Adrenal gland (tissue), 12 donors: ENCODE data around the gene SPRED2. TPM values are rescaled to one million over a fixed set of nuclear protein-coding genes. Genes with fewer than 3 reads are reported as not detected.

ENCODE experiments used
- DNase-seq, 7 donors: peaks; one replicate each; pipeline ENCODE4 v3.0.0-alpha.2; 2019 to 2020
- H3K27ac ChIP-seq, 5 donors: fragments of 200-600 bp; sonication (generic) in 4 of 5; 1 replicate in 3 of 5; 2 replicates in 2 of 5; pipeline versions ENCODE4 v1.5.1 to v1.8.0; 2016 to 2020; ENCODE audit warnings: mild to moderate bottlenecking in 1 of 5
- H3K27me3 ChIP-seq: fragments of 200-600 bp; 2 replicates; pipeline ENCODE4 v1.8.0; 2021
- H3K36me3 ChIP-seq, 2 donors: fragments of 200-600 bp; replicated peaks in 1 of 2; 1 replicate in 1 of 2; 2 replicates in 1 of 2; pipeline versions ENCODE4 v1.5.1 to v1.8.0; 2018 to 2022
- H3K4me1 ChIP-seq, 2 donors: fragments of 200-600 bp; replicated peaks in 1 of 2; 1 replicate in 1 of 2; 2 replicates in 1 of 2; pipeline versions ENCODE4 v1.5.1 to v1.8.0; 2018 to 2021
- H3K4me3 ChIP-seq, 4 donors: fragments of 200-600 bp; sonication (generic) in 3 of 4; one replicate each; pipeline ENCODE4 v1.5.1; 2016 to 2018
- H3K9me3 ChIP-seq, 3 donors: fragments of 200-600 bp; sonication (generic) in 1 of 3; replicated peaks in 1 of 3; 1 replicate in 2 of 3; 2 replicates in 1 of 3; pipeline versions ENCODE4 v1.5.1 to v1.8.0; 2016 to 2021
- POLR2A ChIP-seq, 2 donors: fragments of 450-650 bp; IDR thresholded peaks; one replicate each; pipeline ENCODE4 v1.6.1; 2017; ENCODE audit warnings: antibody characterized with exemption in 2 of 2, mild to moderate bottlenecking in 2 of 2, moderate library complexity in 1 of 2
- WGBS, 4 donors: extraction: QIAGEN DNeasy Blood & Tissue Kit in 2 of 4; methylation state at CpG; one replicate each; pipeline versions ENCODE4 v1.1.5 to v1.1.7; 2013 to 2017; 5-methylcytosine and 5-hydroxymethylcytosine counted together
- intact Hi-C, 2 donors: fragments of 100-400 bp; cut with DNase I; formaldehyde crosslinking; loops; one replicate each; pipeline versions ENCODE4 v1.14.1 to v1.15.0; 2022 to 2023
- polyA plus RNA-seq, 3 donors: library from polyadenylated mRNA; stranded (reverse); fragments of 200-250 nt in 2 of 3; fragments of 350-450 nt in 1 of 3; fragmentation: Illumina TruSeq in 1 of 3; extraction: RNeasy Lipid Tissue Mini Kit (QIAGEN cat#74804) in 1 of 3; gene quantifications; one replicate each; pipeline ENCODE4 v1.2.3, GENCODE V29; 2013 to 2014
- total RNA-seq, 9 donors: library from RNA; depleted of rRNA in 4 of 9; stranded (reverse); fragments of >200 nt in 4 of 9; fragments of 120-200 nt in 1 of 9; fragmentation: NEBNext Ultra II Directional in 1 of 9; extraction: Animal tissue kit (Norgen Biotek cat#: 25700) in 1 of 9; gene quantifications; one replicate each; pipeline versions ENCODE4 v1.1.0 to v1.2.4, GENCODE V29; 2013 to 2023
- TF ChIP-seq, protein P1 (sequence below), 6 experiments: fragments of 450-650 bp in 4 of 6; fragments of 200-600 bp in 2 of 6; sonication (generic) in 1 of 6; IDR thresholded peaks; 1 replicate in 5 of 6; 2 replicates in 1 of 6; pipeline versions ENCODE4 v1.5.1 to v1.8.0; 2016 to 2021; ENCODE audit warnings: antibody characterized with exemption in 6 of 6, mild to moderate bottlenecking in 2 of 6, moderate library complexity in 1 of 6
- donor health status: healthy with polysubstance abuse.
- donor health status: Bipolar disorder and iron deficiency.
- donor health status: DM: yes; HTN: yes; CAD: no.
- donor health status: DM: no; HTN: no; CAD: no.
- donor health status: DM: no; HTN: no; CAD: no.
- donor health status: DM: yes; HTN: yes; CAD: no.

SPRED2 gene
- total and polyA plus RNA-seq, 12 donors = 5.2 to 28.4 (median 16.0) TPM

- H3K4me3 ChIP-seq = no peak overlapping the region
- intact Hi-C loops = no loop called here
- no peaks in the 10 kb centered on the region for H3K27me3 ChIP-seq
- no peaks in the 10 kb centered on the region for H3K4me1 ChIP-seq
- WGBS, 4 donors = 58 to 83% (median 70%) methylated on average over 1 of the region's 1 CpG
- H3K36me3 ChIP-seq = no peaks in the 10 kb centered on the region
- H3K27ac ChIP-seq = no peak overlapping the region
- TF ChIP-seq POLR2A (IDR thresholded peaks at IDR 0.05) = no peak
- TF ChIP-seq, protein P1, sequence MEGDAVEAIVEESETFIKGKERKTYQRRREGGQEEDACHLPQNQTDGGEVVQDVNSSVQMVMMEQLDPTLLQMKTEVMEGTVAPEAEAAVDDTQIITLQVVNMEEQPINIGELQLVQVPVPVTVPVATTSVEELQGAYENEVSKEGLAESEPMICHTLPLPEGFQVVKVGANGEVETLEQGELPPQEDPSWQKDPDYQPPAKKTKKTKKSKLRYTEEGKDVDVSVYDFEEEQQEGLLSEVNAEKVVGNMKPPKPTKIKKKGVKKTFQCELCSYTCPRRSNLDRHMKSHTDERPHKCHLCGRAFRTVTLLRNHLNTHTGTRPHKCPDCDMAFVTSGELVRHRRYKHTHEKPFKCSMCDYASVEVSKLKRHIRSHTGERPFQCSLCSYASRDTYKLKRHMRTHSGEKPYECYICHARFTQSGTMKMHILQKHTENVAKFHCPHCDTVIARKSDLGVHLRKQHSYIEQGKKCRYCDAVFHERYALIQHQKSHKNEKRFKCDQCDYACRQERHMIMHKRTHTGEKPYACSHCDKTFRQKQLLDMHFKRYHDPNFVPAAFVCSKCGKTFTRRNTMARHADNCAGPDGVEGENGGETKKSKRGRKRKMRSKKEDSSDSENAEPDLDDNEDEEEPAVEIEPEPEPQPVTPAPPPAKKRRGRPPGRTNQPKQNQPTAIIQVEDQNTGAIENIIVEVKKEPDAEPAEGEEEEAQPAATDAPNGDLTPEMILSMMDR (IDR thresholded peaks at IDR 0.05) = no peak
- DNase-seq = no peak
- H3K9me3 ChIP-seq = no peaks in the 10 kb centered on the region
These were observed 40.6 kb upstream of the SPRED2 start for GRCh38 chr2:65473045-65473444.

DNA sequence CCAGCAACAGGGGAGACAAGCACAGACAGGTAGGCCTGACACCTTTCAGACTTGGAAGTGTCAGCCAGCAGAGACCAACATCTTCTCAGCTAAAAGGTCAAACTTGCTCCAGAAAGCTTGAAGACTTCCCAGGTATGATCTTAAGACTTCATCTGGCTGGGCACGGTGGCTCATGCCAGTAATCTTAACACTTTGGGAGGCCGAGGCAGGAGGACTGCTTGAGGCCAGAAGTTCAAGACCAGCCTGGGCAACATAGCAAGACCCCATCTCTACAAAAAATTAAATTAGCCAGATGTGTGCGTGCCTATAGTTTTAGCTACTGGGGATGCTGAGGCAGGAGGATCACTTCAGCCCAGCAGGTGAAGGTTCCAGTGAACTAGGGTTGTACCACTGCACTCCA is 39.0 kb upstream of the SPRED2 start:
- Histone ChIP-seq H3K4me1 (no peaks in the 10 kb centered on the region), H3K36me3 (no peaks in the 10 kb centered on the region), H3K27ac (no peak overlapping the region), H3K4me3 (no peak overlapping the region), H3K27me3 (no peaks in the 10 kb centered on the region), H3K9me3 (no peaks in the 10 kb centered on the region)
- intact Hi-C loops = no loop called here
- DNase-seq = no peak
- WGBS, 4 donors = 91 to 100% (median 96%) methylated on average over 3 of the region's 3 CpGs
- TF ChIP-seq, protein P1 (IDR thresholded peaks at IDR 0.05) = no peak
- no peak for TF ChIP-seq POLR2A (IDR thresholded peaks at IDR 0.05)

DNA sequence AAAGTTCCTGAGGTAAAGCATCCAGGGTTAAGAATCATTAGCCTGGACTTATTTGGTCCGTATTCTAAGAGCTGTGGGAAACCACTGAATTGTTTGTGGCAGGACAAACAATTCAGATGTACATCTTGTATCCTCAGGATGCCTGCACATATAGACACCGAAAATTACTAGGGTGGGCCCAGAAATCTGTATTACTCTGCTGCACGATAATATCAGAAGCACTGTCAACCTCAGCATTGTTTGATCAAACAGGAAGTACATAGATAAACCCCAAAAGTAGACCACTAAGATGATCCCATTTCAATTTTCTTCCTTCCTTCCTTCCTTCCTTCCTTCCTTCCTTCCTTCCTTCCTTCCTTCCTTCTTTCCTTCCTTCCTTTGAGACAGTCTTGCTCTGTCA is 34.2 kb upstream of the SPRED2 start:
- WGBS, 4 donors = 82 to 90% (median 88%) methylated on average over 3 of the region's 3 CpGs
- H3K27me3 ChIP-seq = no peaks in the 10 kb centered on the region
- intact Hi-C loops = no loop called here

DNA sequence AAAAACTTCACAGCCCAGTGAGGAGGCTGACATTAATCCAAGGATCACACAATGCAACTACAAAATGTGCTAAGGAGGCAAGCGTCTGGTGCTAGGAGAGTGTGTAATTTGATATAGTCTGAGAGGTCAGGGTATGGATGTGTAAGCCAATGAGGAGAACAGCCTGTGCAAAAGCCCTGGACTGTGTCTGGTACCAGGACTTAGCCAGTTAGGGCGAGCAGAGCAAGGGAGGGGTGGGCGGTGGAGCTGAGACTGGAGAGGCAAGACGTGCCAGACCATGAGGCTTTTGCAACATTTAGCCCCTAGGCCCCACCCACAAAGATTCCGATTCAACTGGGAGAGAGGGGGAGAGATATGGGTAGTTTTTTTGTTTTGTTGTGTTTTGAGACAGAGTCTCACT is 33.5 kb upstream of the SPRED2 start:
- Histone ChIP-seq H3K27ac (no peak overlapping the region), H3K4me3 (no peak overlapping the region), H3K36me3 (no peaks in the 10 kb centered on the region), H3K4me1 (no peaks in the 10 kb centered on the region), H3K27me3 (no peaks in the 10 kb centered on the region), H3K9me3 (no peaks in the 10 kb centered on the region)
- intact Hi-C loops = no loop called here
- no peak for DNase-seq
- 86 to 87% (median 87%) methylated on average over 5 of the region's 5 CpGs for WGBS, 4 donors
- TF ChIP-seq POLR2A (IDR thresholded peaks at IDR 0.05) = no peak
- TF ChIP-seq, protein P1 (IDR thresholded peaks at IDR 0.05) = no peak

More for the DNA sequence above, 34.2 kb upstream of the SPRED2 start:
- H3K27ac ChIP-seq = no peak overlapping the region
- no peaks in the 10 kb centered on the region for H3K36me3 ChIP-seq
- H3K4me1 ChIP-seq = no peaks in the 10 kb centered on the region
- no peaks in the 10 kb centered on the region for H3K9me3 ChIP-seq
- no peak overlapping the region for H3K4me3 ChIP-seq
- DNase-seq = no peak
- TF ChIP-seq POLR2A (IDR thresholded peaks at IDR 0.05) = no peak
- TF ChIP-seq, protein P1 (IDR thresholded peaks at IDR 0.05) = no peak
